COLO829 (cell line): ENCODE data around the gene ISOC2.

Experiments
- DNase-seq: peaks from one replicate; pipeline ENCODE4 v3.0.0; 2012; ENCODE audit warnings: low spot score

The ISOC2 gene

DNA sequence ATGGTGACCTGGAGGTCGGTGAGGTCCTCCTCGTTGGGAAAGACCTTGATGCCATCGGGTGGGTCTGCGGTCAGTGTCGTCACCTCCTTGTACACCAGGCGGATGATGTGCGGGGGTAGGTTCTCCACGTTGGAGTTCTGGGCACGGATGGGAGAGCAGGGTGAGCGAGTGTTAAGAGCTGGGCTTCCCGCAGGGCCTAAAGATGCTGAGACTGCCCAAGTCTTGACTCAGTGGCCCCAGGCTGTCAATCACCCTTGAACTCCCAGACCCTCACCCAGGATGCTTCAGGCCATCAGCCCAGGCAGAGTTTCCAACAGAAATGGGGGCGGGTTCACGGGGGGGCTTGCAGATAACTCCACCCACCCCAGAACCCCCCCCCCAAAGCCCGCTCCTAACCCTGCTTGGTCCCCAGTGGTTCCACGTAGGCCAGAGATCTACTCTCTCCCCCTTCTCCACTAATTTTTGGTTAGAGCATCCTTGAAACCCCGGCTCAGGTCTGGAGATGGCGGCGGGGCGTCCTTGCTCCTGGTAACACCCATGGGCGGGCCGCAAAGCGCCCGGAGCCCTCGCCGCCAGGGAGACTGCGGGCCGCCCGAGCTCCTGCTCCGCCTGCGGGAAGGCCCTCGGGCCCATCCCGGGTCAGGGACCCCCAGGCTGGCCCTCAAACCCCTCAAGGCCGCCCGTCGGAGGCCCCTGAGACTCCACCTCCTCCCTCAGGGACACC lies 54.5 kb downstream of the ISOC2 start:
- DNase-seq, result no peak

DNA sequence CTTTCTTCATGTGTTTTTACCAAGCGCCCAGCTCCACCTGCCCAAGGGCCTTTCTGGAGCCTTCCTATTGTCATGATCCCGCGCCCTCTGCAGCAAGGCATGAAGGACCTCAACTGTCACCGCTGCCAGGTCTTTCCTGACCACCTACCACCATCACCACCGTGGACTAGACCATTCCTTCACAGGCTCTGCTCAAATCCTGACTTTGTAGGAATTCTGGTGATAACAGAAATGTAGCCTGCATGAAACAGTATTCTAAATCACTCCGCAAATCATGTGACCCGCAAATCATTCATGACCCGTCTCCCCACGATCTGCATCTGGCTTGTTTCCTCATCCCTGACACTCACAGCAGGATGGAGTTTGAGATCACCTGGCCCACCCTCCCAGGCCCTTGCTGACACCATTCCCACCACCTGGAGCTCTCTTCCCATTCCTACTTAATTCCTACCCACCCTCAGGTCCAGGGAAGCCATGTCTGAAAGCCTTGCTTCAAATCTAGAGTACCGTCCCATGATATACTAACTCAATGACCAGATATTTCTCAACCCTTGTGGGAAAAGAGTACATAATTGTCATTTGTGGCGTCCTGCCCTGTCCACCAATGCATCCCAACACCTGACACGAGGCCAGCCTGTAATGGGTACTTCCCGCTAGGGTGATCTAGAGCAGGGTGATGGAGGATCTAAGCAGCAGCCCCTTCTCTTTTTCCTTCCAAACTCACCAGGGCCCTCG lies 55.2 kb downstream of the ISOC2 start:
- DNase-seq, result no peak

DNA sequence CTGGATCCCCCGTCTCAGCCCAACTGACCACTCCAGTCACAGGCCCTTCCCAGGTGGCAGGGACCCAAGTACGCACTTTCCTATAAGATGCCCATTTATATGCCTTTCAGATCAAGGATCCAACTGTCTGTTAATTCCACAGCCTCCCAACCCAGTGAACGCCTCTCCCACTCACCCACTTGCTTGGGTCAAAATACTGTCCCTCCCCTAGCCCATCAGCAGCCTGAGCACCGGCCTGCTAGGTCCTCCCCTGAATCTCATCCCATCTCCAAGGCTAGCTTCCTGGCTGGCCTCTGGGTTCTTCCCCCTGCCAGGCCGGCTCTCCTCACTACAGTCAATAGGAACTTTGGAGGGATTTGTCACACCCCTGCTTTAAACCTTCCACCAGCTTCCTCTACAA lies 55.8 kb downstream of the ISOC2 start:
- no peak for DNase-seq
